ENCODE results near the gene SMS. TPM values are rescaled to one million over a fixed set of nuclear protein-coding genes. Genes with fewer than 3 reads are reported as not detected.

The SMS gene
- total RNA-seq: 251 and 252 TPM in 2 replicates

DNA sequence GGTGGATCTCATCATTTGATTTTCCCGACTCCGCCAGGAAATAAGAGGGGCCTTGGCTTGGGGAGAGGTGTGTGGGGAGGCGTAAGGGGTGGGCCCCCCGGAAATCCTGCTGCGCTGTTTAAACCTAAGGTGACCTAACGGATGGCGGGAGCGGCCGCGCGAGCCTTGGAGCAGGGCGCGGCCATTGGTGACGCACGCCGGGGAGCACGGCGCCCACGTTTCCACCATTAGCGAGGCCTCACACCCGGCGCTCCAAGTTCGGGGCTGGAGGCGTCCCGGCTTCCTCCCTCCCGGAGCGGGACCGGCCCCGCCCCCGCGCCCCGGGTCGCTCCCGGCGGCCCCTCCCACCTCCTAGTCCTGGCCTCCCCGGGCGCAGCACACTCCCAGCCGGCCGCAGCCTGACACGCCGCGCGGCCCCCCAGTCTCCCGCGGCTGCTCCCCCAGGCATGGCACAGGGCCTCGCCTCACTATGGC lies at the start of gene SMS:
Gene SMS (plus strand): TSS at position 354 of the 474 bp plus-strand sequence. CDS start 116 bp downstream, at position 470.
- no peak for DNase-seq (ENCODE audit: low read depth, low spot score)

DNA sequence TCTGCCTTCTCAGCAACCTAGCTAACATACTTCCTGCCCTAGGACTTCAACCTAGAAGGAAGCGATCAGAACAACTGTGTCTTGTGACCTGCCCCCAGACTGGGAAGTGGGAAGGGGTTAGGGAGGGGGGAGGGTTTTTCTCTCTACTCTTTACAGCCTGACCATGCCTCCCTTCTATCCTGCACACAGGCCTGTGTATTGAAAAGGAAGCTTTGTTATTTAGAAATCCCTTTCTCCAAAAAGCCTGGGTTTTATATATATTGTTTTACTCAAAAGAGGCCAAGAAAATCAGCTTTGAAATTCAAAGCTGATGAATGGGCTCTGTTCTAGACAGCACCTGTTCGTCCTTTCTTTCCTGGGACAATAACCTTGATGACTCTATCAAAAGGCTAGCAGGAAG lies 35.2 kb upstream of the SMS start:
- DNase-seq (ENCODE audit: low read depth, low spot score): no peak

DNA sequence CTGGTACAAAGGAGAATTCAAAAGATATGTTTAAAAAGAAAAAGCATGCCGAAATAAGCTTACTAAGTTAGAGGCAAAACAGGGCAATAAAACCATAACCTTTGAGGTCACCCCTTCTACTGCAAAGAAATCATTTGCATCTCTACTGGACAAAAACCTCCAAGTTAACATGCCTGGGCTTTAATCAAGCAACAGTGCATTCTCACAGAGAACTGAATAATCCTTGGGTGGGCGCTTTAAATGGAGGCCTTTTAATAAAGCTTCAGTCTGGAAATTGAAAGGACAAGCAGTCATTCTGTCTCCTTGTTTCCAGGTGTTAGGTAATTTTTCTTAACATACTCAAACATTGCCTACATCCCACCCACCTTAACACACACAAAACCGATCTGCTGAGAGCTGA lies 34.6 kb upstream of the SMS start:
- DNase-seq (ENCODE audit: low read depth, low spot score): no peak

DNA sequence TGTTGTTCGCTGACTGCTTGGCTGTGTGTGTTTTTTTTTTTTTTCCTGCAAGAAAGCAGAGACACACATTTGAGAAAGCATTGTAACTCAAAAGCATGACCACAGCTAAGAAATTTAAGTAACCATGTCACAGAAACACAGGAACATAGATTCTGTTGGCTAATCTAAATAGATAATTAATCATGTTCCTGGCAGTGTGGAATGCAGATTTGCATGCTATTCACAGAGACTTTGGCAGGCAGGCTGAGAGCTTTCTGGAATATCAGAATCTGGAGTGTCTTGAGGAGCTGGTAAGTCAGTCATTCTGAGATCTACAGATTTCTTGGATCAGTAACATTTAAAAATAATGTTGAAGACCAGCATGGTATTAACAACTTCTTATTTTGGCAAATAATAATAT lies 33.2 kb upstream of the SMS start:
- no peak for DNase-seq (ENCODE audit: low read depth, low spot score)

DNA sequence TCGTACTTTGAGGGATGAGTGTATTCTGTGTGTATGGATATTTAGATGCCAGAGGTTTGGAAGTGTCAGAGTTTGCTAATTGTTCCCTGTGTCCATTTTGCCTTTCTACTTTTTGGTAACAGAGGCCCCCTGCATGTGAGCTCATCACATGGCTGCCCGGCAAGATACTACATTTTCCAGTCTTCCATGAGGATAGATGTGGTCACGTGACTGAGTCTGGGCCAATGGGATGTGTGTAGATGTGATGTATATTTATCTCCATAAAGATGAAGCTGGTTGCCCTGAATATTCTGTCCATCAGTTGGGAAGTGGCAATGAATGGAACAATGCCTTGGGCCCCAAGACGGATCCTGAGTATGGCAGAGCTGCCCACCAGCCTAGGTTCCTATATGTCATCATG lies 29.0 kb upstream of the SMS start:
- DNase-seq (ENCODE audit: low read depth, low spot score): no peak

DNA sequence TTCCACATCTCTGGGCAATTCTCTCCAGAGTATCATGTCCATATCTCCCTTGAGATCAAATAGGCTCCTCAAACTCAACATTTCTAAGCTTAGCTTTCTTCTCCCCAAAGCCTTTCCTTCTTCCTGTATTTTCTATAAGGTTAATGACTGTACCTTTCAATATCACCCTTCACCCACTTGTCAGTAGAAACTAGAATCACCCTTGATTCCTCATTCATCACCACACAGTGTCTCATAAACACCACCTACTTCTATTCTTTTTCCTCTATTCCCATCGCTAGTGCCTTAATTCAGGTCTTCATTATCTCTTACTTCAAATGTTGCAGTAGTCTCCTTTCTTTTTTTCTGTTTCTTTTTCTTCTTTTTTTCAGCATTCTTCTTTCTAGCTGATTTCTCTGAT lies 28.3 kb upstream of the SMS start:
- DNase-seq (ENCODE audit: low read depth, low spot score): no peak

DNA sequence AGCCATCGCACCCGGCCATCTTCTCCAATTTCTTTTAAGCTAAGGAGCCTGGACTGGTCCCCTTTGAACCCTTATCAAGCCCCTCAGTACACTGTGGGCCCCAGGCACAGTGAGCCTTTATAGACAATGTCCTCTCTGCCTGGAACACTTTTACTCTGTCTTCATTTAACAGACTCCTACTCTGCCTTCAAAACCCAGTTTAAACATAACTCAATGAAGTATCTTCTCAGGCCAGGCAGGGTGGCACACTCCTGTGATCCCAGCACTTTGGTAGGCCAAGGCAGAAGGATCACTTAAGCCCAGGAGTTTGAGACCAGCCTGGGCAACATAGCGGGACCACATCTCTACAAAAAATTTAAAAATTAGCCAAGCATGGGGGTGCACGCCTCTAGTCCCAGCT lies 27.5 kb upstream of the SMS start:
- no peak for DNase-seq (ENCODE audit: low read depth, low spot score)

DNA sequence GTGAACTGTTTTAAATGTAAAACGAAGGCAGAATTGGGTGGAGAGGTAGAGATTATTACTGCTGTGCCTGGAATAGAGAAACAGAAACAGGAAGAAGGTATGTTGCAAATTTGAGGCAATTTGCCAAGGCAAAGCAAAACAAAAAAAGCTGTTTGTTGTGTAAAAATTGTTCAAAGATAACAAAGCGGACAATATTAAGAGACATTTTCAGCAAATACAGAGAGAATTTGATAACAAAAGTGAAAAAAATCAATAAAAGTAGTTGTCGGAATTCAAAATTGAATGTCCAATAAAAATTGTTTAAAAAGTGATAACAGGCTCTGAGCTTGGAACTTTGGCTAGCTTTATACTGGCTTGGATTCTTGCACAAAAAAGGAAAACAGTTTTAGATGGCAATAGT lies 14.4 kb upstream of the SMS start:
- DNase-seq (ENCODE audit: low read depth, low spot score): no peak

DNA sequence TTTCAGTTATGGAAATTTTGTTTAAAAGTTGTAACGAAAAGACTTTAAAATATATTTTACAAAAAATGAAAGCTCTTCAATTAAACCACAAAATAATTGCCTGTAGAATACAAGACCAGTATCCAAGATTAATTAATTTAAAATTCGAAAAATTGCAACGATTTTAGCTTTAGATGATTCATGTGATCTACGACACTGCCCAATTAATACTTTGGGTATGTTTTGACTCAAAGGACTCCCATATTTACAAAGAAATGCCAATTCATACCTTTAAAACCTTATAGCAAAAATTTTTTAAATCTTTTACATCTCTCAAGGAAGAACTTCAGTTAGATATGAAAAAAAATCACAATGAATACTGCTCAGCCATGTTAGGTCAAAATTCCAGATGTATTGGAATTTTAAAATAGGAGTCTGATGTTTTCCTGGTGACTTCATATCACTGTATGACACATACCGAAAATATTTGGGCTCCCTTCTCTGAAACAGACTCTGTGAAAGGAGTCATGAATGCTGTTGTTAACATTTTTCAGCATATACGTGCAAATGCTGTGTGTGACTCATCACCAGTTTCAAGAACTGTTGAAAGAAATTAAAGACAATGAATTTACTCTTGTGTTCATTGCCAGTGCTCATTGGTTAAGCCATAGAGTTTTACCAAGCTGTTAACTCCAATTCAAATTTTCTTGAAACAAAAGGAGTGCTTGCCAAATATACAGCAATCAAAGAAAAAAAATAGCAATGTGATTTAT lies 13.8 kb upstream of the SMS start:
- DNase-seq (ENCODE audit: low read depth, low spot score): peak; percentile 85

DNA sequence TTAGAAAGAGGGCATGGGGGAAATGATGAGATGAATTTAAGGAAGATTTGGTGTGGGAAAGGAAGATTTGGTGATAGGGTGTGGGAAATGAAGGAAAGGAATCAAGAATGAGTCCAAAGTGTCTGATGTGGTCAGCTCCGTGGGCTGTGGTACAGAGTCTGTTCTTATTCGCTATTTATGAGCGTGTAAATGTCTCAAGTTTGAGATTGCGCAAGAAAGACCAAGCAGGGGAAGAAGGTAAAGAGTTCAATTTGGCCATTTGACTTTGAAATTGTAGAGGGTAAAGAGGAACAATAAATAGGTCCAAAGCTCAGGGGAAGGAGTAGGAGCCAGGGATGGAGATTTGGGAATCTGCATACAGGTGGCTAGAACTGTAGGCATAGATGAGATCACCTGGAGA lies 11.3 kb upstream of the SMS start:
- DNase-seq (ENCODE audit: low read depth, low spot score): no peak

DNA sequence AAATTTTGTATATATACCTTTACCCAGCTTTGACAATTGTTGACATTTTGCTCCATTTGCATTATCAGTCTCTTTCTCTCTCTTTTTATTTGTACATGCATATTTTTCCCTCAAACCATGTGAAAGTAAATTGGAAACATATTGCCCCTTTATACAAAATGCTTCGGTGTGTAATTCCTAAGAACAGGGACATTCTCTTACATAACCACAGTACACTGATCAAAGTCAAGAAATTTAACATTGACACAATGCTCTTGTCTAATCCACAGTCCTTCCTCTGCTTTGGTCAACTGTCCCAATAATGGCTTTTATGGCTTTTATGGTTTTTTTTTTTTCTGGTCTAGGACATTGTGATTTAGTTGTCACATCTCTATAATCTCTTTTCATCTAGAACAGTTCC lies 9.5 kb upstream of the SMS start:
- DNase-seq (ENCODE audit: low read depth, low spot score): no peak

DNA sequence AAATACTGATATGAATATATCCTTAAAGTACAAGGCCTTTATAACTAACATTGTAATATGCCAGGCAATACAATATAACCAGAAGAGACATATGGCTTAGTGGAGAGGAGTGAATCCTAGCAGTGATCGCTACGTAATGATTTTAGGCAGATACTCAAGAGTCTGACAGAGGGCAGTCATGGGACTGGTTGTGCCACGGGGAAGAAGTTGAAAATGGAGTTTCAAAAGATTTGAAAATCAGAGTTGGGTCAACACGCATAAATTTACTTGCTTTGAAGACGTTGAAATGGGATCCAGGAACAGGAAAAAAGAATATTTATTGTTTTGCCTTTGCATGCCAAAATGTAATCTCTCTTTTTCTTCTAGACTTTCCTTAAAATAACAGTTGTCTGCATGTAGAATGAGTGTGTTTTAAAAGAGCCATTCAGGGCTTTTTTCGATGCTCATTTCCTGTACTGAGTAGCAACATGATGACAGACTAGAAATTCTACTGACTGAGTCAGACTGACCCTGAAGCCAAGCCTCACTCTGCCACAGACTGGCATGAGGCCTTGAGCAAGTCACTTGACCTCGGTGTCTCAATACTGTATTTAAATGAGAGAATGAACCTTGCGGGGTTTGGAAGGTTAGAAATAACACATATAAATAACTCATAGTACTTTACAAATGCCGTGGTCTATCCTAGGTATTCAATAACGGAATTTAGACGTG lies 8.1 kb upstream of the SMS start:
- peak; percentile 65 for DNase-seq (ENCODE audit: low read depth, low spot score)

DNA sequence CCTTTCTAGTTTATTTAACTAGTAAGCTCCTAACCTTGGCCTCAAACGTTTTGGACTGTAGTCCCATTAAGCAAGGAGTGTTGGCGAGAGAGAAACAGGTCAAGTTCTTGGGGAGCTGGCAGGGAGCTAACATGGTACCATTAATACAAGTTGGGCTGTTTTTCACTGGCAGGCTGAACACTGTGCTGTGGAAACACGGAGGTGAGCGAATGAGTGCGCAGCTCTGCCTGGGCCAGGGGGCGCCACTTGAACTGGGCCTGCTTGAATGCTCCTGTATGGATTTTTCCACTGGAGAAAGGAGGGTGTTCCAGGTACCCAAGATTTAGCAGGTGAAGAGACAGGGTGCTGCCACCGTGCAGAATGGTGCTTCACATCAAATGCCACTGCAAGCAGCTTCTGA lies 7.4 kb upstream of the SMS start:
- DNase-seq (ENCODE audit: low read depth, low spot score): no peak

DNA sequence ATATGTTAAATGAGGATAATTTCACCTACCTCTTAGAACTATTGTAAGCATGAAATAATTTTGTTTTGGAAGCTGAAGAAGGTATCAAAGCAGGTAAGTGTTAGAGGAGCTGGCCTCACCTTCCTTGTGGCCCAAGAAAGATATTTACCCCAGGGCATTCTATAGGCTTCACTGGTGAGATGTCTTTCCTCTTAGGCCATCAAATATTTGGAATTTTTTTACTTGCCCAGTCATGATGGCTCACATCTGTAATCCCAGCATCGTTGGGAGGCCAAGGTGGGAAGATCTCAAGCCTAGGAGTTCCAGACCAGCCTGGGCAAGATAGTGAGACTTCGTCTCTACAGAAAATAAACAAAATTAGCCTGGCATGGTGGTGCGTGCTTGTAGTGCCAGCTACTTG lies 6.1 kb upstream of the SMS start:
- no peak for DNase-seq (ENCODE audit: low read depth, low spot score)

DNA sequence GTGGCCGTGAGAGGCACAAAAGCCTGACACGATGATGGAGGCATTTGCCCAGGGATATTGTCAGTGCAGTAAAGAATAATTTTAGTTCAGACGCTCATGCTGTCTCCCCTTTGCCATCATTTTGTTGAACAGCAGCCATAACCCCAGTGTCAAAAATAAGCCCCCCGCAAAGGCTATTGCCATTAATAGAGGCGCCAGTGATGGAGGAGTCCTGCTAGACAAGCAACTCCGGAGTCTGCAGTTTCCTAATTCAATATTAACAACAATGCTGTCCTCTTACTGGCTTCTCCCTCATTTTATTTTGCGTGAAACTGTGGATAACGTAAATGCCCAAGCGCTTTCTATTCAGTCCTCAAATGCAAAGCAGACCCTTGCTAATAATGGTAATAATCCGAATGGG lies 603 bp upstream of the SMS start:
- DNase-seq (ENCODE audit: low read depth, low spot score): no peak

DNA sequence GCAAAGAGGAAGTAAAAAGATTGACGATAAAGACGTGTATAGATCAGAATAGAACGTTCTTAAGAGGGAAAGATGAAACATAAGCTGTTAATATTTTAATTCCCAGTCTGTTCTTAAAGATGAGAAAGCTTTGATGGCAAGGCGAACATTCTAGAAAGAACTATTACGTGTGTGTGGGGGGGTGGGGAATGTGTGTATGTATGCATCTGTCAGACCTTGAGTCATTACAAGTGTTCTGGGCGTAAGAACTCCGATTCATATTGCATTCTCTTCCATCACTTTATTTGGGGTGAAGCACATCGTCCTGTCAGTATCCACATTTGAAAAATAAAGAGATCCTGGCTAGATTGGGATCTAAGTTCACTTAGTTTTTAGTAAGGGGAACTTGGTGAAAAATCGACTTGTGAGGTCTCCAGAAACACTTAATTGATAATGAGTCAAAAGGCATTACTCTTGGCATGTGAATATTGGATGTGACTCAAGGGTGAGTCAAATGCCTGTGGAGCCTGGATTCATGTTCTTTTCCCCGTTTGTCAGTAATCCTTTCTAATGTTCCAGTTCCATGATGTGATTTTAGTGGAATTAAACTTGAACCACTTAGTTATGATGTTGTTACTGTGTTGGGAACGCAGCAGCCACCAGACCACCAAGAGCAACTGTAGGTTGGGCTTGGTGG lies 3.1 kb downstream of the SMS start:
- no peak for DNase-seq (ENCODE audit: low read depth, low spot score)

DNA sequence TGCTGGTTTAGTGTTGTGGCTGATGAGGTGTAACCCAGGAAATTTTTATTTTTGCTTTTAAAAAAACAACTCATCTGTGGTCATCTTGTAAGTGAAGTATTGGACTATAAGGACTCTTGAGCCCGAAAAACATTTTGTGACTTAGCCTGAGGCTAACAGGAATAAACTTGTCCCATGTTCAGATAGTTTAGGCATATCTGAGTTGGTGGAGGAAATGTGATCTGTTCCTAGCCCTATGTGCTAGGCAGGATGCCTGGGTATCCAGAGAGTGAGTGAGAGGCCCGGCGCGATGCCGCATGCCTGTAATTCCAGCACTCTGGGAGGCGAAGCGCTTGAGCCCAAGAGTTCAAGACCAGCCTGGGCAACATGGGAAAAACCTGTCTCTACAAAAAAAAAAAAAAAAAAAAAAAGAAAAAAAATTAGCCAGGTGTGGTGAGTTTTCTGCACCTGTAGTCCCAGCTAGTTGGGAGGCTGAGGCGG lies 3.7 kb downstream of the SMS start:
- no peak for DNase-seq (ENCODE audit: low read depth, low spot score)

DNA sequence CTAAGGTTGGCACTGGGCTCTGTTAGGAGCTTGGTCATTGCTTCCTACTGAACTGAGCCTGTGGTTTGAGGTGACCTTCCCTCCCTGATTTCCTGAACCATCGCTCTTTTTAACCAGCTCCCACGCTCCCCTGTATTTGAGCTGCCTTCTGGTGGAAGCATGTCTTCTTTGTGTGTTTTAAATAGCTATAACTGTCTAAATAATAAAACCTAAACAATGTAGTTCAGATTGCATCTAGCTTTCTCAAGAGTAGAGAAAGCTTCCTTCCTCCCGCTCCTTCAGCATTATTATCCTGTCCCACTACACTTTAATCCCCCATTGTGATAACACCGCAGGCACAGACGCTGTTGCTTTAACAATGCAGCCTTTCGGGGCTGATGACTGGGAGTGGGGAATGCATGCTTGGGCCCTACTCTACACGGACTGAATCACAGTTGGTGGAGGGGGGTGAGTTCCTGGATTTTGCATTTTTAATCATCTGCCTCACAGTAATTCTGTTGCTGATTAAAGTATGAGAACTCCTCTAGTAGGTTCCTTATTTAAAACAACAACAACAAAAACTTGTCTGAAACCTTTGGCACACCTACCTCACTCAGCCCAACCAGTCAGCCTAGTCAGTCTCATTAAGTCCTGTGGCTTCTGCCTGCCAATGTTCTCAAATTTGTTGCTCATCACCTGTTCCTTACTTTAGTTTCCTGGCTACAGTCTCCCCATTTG lies 6.6 kb downstream of the SMS start:
- no peak for DNase-seq (ENCODE audit: low read depth, low spot score)

DNA sequence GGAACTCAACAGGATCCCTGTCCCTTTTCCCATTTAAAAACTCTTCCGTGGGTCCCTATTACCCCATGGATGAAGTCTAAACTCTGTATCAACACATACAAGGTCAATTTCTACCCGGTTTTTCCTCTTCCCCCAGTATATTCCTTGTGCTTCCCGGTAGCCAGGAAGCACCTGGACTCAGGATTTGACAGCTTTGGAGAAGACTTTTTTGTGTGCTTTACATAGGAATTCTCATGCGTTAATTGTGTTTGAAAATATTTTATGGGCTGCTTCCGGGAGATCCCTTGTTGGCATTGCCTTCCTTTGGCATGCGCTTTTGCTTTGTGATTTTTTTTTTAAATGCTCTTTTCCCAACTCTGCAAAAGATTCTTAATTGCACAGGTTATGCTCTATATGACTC lies 7.2 kb downstream of the SMS start:
- DNase-seq (ENCODE audit: low read depth, low spot score): no peak

DNA sequence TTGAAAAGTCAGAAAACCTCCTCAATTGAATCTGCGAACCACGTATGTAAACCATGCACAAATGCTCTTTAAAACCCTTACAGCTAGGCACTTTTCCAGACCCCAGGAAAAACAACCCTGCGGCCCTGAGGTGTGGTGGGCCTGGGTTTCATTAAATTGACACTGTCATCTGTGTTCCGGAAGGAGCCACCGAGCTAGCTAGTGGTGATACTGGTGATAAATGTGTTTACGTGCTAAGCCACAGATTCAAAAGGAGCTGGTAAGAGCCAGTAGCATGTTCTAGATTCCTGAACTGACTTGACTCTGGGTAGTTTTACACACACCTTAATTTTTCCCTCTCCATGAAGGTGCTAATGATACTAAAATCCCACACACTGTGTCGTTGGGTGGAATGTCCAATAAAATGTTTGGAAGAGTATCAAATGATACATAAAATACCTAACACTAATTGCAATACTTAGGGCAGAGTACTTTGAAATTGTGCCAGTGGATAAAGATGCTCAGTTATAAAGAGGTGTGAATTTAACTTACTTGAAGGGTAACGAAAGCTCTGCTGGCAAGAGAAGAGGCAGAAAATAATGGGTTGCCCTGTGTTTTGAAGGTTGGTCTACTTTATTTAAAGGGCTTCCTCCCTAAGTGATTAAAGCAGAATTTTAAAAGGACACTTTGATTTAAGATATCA lies 8.5 kb downstream of the SMS start:
- no peak for DNase-seq (ENCODE audit: low read depth, low spot score)

DNA sequence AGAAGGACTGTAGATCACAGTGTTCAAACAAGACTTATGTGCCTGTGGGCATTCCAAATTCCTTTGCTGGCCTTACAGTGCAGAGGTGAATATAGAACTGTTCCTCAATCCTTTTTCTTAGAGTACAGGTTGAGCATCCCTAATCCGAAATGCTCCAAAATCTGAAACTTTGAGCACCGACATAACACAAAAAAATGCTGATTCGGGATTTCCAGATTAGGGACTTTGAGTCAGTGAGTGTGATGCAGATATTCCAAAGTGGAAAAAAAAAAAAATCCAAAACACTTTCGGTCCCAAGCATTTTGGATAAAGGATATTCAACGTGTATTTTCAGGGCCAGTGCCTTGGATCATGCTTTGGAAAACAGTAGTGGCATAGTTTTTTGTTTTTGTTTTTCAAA lies 9.2 kb downstream of the SMS start:
- DNase-seq (ENCODE audit: low read depth, low spot score): no peak
